ENCODE results near the gene PXYLP1. TPM values are rescaled to one million over a fixed set of nuclear protein-coding genes. Genes with fewer than 3 reads are reported as not detected.

The PXYLP1 gene
- total and polyA plus RNA-seq, 2 of the 8 experiments (the other 6 are each of a cell fraction or from before 2014, with no cell fraction given) = 19.4 to 20.6 TPM

GRCh38 chr3:141253811-141254210, 22.2 kb downstream of the PXYLP1 start:
- no peak overlapping the region for H3K14ac ChIP-seq (ENCODE audit: insufficient read length)
- POLR2A ChIA-PET (ENCODE audit: partially characterized antibody) = no interaction called here
- H3K4me1 ChIP-seq (replicated peaks in 1 of 4; ENCODE audit: control insufficient read depth in 3 of 4, insufficient read depth in 4 of 4, low read length in 3 of 4) = peaks cover 0 to 5% (median 0%) of the 10 kb centered on the region in 4 experiments; a peak in 3 of 7 replicates
- H3K23ac ChIP-seq (ENCODE audit: insufficient read length) = no peak overlapping the region
- no peak overlapping the region for H3K56ac ChIP-seq (replicated peaks; ENCODE audit: insufficient read length, low read depth, low read length)
- no peak overlapping the region for H3K18ac ChIP-seq (ENCODE audit: extremely low read depth, low read length)
- H4K20me1 ChIP-seq (replicated peaks in 1 of 2; ENCODE audit: control insufficient read depth in 1 of 2, insufficient read depth in 2 of 2, low read length in 2 of 2) = peaks cover 4 to 6% of the 10 kb centered on the region in 2 experiments
- H2BK120ac ChIP-seq (replicated peaks; ENCODE audit: low read depth, low read length) = no peak overlapping the region
- no peak for DNase-seq (ENCODE audit: low read depth in 1 of 2, low spot score in 2 of 2)
- no peak overlapping the region for H3K4ac ChIP-seq (replicated peaks; ENCODE audit: insufficient read length, low read depth, low read length)
- no peaks in the 10 kb centered on the region; a peak in 1 of 8 replicates for H3K36me3 ChIP-seq (ENCODE audit: control insufficient read depth in 2 of 4, insufficient read depth in 4 of 4, low read length in 3 of 4)
- no peak overlapping the region for H3K27ac ChIP-seq (ENCODE audit: low read depth, low read length)
- H2AFZ ChIP-seq (ENCODE audit: low read length) = no peak overlapping the region
- CTCF ChIA-PET (ENCODE audit: partially characterized antibody) = interaction anchor here (0.6 to 6.3 kb wide), 6 partner anchors 8 to 203 kb away, joined by 3 to 80 read pairs (median 25); partner anchors contain the start of gene PXYLP1
- H2BK15ac ChIP-seq (ENCODE audit: low read length) = no peak overlapping the region
- no peaks in the 10 kb centered on the region for H3K9me3 ChIP-seq (ENCODE audit: insufficient read depth in 2 of 2, low read depth in 1 of 2, low read length in 1 of 2)
- H2AK5ac ChIP-seq (ENCODE audit: low read depth, low read length) = no peak overlapping the region
- no peak overlapping the region for H3K9ac ChIP-seq (replicated peaks in 1 of 4; ENCODE audit: extremely low read depth in 1 of 4, low read depth in 3 of 4, low read length in 3 of 4)
- no peak overlapping the region for H2BK12ac ChIP-seq (ENCODE audit: low read depth, low read length)
- H4K5ac ChIP-seq (ENCODE audit: insufficient read length, low read depth, low read length) = no peak overlapping the region
- H3K4me3 ChIP-seq (ENCODE audit: extremely low read depth in 1 of 4, insufficient read depth in 2 of 4, low read depth in 3 of 4, low read length in 4 of 4) = no peak overlapping the region
- H4K8ac ChIP-seq (ENCODE audit: extremely low read depth, insufficient read depth, low read length) = no peak overlapping the region
- H3K79me2 ChIP-seq (ENCODE audit: control insufficient read depth in 1 of 2, insufficient read depth in 2 of 2, low read length in 2 of 2) = 0 out of 4 replicates have a peak, but pooled peaks cover 0 to 2% of the 10 kb centered on the region in 2 experiments
- no peaks in the 10 kb centered on the region for H3K27me3 ChIP-seq (replicated peaks in 1 of 4; ENCODE audit: control insufficient read depth in 3 of 4, extremely low read depth in 1 of 4, insufficient read depth in 3 of 4, low read length in 3 of 4)
- no peaks in the 10 kb centered on the region; the same call in 1 of the 2 replicates for H3K79me1 ChIP-seq (ENCODE audit: low read depth, low read length)
- H2BK20ac ChIP-seq (ENCODE audit: low read length) = no peak overlapping the region
- FAIRE-seq = no peak
- no peak overlapping the region for H4K91ac ChIP-seq (replicated peaks; ENCODE audit: insufficient read length, low read length)
- H3K4me2 ChIP-seq (ENCODE audit: insufficient read depth in 1 of 2, low read depth in 2 of 2, low read length in 2 of 2) = no peak overlapping the region
- no peak overlapping the region for H2BK5ac ChIP-seq (ENCODE audit: low read depth, low read length)
- H3K23me2 ChIP-seq (ENCODE audit: low read depth, low read length) = no peaks in the 10 kb centered on the region
- WGBS, 2 experiments (ENCODE audit: extremely low coverage in 1 of 2, insufficient coverage in 1 of 2, insufficient read length in 1 of 2, insufficient replicate concordance in 2 of 2, low coverage in 1 of 2, low lambda C conversion rate in 2 of 2, missing lambda C conversion rate in 1 of 2) = 88% methylated on average over 11 of the region's 11 CpGs; no CpG with 5 or more reads in 1 of the 2 experiments
- TF ChIP-seq CBX5 (IDR thresholded peaks at IDR 0.05; ENCODE audit: low read depth, low read length) (no peak), RBBP5 (IDR thresholded peaks at IDR 0.05; ENCODE audit: borderline replicate concordance, low read depth, low read length) (no peak), JUND (IDR thresholded peaks at IDR 0.05; ENCODE audit: low read length) (no peak), JUN (IDR thresholded peaks at IDR 0.05; ENCODE audit: low read depth, low read length) (no peak), USF2 (IDR thresholded peaks at IDR 0.05; ENCODE audit: low read length) (no peak), SP1 (IDR thresholded peaks at IDR 0.05; ENCODE audit: low read depth, low read length) (no peak), KDM1A (IDR thresholded peaks at IDR 0.05; ENCODE audit: borderline replicate concordance, low read length) (no peak), E2F6 (IDR thresholded peaks at IDR 0.05) (no peak), TEAD4 (IDR thresholded peaks at IDR 0.05; ENCODE audit: low read depth, low read length) (no peak), GTF2F1 (IDR thresholded peaks at IDR 0.05; ENCODE audit: borderline replicate concordance, low read depth, low read length) (no peak), SIRT6 (IDR thresholded peaks at IDR 0.05; ENCODE audit: low read length) (no peak), HDAC6 (IDR thresholded peaks at IDR 0.05; ENCODE audit: low read depth, low read length) (no peak), NRF1 (IDR thresholded peaks at IDR 0.05; ENCODE audit: low read depth, low read length) (no peak)
